Karpas-422 (cell line): ENCODE data around the gene CCSER2. TPM values are rescaled to one million over a fixed set of nuclear protein-coding genes. Genes with fewer than 3 reads are reported as not detected.
"Not testable (repeated sequence)": the region's sequence is repeated elsewhere in the genome, so short reads cannot be mapped to it uniquely, and the experiment has no call there.

Experiments used
- DNase-seq: peaks from one replicate; pipeline ENCODE4 v3.0.0-alpha.2; 2015
- H2AFZ ChIP-seq: fragments of 200-600 bp; sonication (generic); 2 replicates; pipeline ENCODE4 v1.6.1; 2014; ENCODE audit warnings: antibody characterized with exemption, low read length, mixed read lengths
- H3K27ac ChIP-seq: fragments of 200-600 bp; sonication (generic); 2 replicates; pipeline ENCODE4 v1.5.1; 2014; ENCODE audit warnings: mild to moderate bottlenecking, low read length, moderate library complexity
- H3K27me3 ChIP-seq: fragments of 200-600 bp; sonication (generic); 2 replicates; pipeline ENCODE4 v1.6.1; 2014; ENCODE audit warnings: low read length, mixed read lengths
- H3K36me3 ChIP-seq: fragments of 200-600 bp; sonication (generic); 2 replicates; pipeline ENCODE4 v1.6.1; 2014; ENCODE audit warnings: low read length, mixed read lengths; ENCODE audit not compliant: insufficient read depth
- H3K4me1 ChIP-seq: fragments of 200-600 bp; sonication (generic); 2 replicates; pipeline ENCODE4 v1.6.1; 2014; ENCODE audit warnings: mild to moderate bottlenecking, low read length, mixed read lengths
- H3K4me2 ChIP-seq: fragments of 200-600 bp; sonication (generic); 2 replicates; pipeline ENCODE4 v1.6.1; 2014; ENCODE audit warnings: low read length, low read depth, mild to moderate bottlenecking; ENCODE audit not compliant: poor library complexity, severe bottlenecking
- H3K4me3 ChIP-seq: fragments of 200-600 bp; sonication (generic); 2 replicates; pipeline ENCODE4 v1.5.1; 2014; ENCODE audit warnings: mild to moderate bottlenecking, antibody characterized with exemption, low read length, mixed read lengths
- H3K79me2 ChIP-seq: fragments of 200-600 bp; sonication (generic); 2 replicates; pipeline ENCODE4 v1.6.1; 2014; ENCODE audit warnings: mild to moderate bottlenecking, low read length, mixed read lengths
- H3K9ac ChIP-seq: fragments of 200-600 bp; sonication (generic); 2 replicates; pipeline ENCODE4 v1.6.0; 2014; ENCODE audit warnings: low read length
- H3K9me2 ChIP-seq: fragments of 200-600 bp; sonication (generic), shearing (Covaris generic); replicated peaks from 2 replicates; pipeline ENCODE4 v1.6.0; 2014; ENCODE audit warnings: mild to moderate bottlenecking, low read length, moderate library complexity; ENCODE audit not compliant: insufficient read depth
- H3K9me3 ChIP-seq: fragments of 300-700, 200-600 bp; sonication (generic); 2 replicates; pipeline ENCODE4 v1.6.1; 2014; ENCODE audit warnings: low read length, mixed read lengths
- H4K20me1 ChIP-seq: fragments of 200-600 bp; sonication (generic); 2 replicates; pipeline ENCODE4 v1.6.1; 2014; ENCODE audit warnings: mild to moderate bottlenecking, antibody characterized with exemption, low read length, low read depth; ENCODE audit not compliant: insufficient read depth
- total RNA-seq: library from RNA; depleted of rRNA; stranded (reverse); fragments of >200 nt; shearing (Covaris generic); gene quantifications from 2 replicates; pipeline ENCODE4 v1.2.3, GENCODE V29; 2014; ENCODE audit warnings: low replicate concordance

CCSER2 gene
- total RNA-seq, 1 experiment from 2014 or later, result 12.4 TPM

DNA sequence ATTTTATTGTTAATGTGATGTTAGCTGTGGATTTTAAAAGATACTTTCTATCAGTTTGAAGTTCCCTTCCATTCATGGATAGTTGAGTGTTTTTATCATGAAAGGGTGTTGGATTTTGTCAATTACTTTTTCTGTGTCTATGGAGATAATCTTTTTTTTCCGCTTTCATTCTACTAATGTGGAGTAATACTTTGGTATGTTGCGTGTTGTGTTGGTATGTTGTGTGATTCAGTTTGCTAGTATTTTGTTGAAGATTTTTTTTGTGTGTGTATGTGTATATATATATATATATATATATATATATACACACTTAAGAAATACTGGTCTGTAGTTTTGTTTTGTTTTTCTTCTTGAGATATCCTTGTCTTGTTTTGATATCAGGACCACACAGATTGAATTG, 100.3 kb downstream of the CCSER2 start:
- Histone ChIP-seq H3K9me2 (no peaks in the 10 kb centered on the region), H3K4me1 (no peaks in the 10 kb centered on the region), H3K36me3 (no peaks in the 10 kb centered on the region), H3K27me3 (no peaks in the 10 kb centered on the region), H4K20me1 (no peaks in the 10 kb centered on the region), H3K27ac (no peak overlapping the region), H3K4me3 (no peak overlapping the region), H3K4me2 (no peak overlapping the region), H3K79me2 (no peaks in the 10 kb centered on the region), H3K9me3 (no peaks in the 10 kb centered on the region), H2AFZ (no peak overlapping the region), H3K9ac (no peak overlapping the region)
- no peak for DNase-seq

DNA sequence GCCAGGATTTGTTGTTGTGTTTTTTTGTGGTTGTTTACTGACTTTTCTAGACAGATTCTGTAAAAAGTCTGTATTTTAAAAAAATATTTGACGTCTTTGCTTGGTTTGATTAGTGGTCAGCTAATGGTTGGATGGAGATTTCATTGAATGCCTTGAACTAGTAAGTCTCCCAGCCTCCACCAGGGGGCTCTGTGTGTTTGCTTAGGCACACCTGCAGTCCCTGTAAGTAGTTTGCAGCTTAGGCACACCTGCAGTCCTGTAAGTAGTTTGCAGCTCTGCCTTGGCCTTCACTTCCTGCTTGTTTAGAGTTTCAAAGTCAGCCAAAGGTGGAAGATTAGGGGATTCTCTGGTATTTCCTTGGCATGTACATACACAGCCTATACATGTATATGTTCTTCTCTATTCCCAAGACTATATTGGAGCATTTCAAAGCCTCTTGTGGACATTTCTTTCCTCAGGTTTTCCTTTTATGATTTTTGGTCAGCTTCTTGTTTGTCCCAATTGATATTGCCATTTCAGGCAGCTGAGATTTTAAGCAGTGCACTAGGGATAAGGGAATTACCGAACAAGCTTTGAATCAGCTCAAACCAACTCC, 101.6 kb downstream of the CCSER2 start:
- Histone ChIP-seq H3K27ac (no peak overlapping the region), H4K20me1 (no peaks in the 10 kb centered on the region)
- peak; percentile 79 for DNase-seq

DNA sequence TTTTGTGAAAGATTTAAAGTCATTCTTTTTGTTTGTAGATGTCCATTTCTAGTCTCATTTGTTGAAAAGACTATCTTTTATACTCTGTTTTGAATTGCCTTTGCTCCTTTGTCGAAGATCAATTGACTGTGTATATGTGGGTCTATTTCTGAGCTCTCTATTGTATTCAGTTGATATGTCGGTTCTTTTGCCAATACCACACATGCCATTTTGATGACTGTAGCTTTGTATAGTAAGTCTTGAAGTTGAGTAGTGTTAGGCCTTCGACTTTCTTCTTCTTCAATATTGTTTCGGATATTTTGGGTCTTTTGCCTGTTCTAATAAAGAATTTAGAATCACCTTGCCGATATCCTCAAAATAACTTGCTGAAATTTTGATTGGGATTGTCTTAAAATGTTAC, 104.5 kb downstream of the CCSER2 start:
- Histone ChIP-seq H3K9me2 (no peaks in the 10 kb centered on the region), H3K9me3 (no peaks in the 10 kb centered on the region), H3K27ac (no peak overlapping the region), H3K4me3 (no peak overlapping the region), H3K4me1 (no peaks in the 10 kb centered on the region), H3K9ac (no peak overlapping the region), H3K79me2 (no peaks in the 10 kb centered on the region), H3K4me2 (no peak overlapping the region), H3K27me3 (no peaks in the 10 kb centered on the region), H3K36me3 (no peaks in the 10 kb centered on the region), H4K20me1 (no peaks in the 10 kb centered on the region), H2AFZ (no peak overlapping the region)
- no peak for DNase-seq

More for the DNA sequence above, 101.6 kb downstream of the CCSER2 start:
- Histone ChIP-seq H2AFZ (no peak overlapping the region), H3K4me3 (no peak overlapping the region), H3K9me2 (no peaks in the 10 kb centered on the region), H3K9me3 (no peaks in the 10 kb centered on the region), H3K9ac (no peak overlapping the region), H3K27me3 (no peaks in the 10 kb centered on the region), H3K4me2 (no peak overlapping the region), H3K79me2 (no peaks in the 10 kb centered on the region), H3K36me3 (no peaks in the 10 kb centered on the region), H3K4me1 (no peaks in the 10 kb centered on the region)

DNA sequence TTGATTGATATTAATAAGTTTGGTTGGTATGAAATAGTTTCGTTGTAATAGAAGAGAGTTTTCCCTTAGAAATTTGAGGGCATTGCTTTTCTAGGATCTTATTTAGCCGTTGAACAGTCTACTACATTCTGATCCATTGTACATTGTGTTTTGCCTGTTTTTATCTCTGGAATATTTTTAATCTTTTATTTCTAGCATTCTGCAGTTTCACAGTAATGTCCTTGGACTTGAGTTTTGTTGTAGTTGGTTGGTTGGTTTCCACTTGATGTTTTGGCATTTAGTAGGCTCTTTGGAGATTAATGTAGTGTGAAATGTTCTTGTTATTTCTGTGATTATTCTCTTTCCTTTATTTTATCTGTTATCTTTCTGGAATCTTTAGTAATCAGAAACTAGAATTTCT, 112.4 kb downstream of the CCSER2 start:
- H3K4me3 ChIP-seq, result no peak overlapping the region
- no peaks in the 10 kb centered on the region for H4K20me1 ChIP-seq
- H3K9me3 ChIP-seq, result no peaks in the 10 kb centered on the region
- H3K4me1 ChIP-seq, result no peaks in the 10 kb centered on the region
- H2AFZ ChIP-seq, result no peak overlapping the region
- no peaks in the 10 kb centered on the region for H3K9me2 ChIP-seq
- H3K36me3 ChIP-seq, result no peaks in the 10 kb centered on the region
- no peak overlapping the region for H3K9ac ChIP-seq
- H3K4me2 ChIP-seq, result no peak overlapping the region
- DNase-seq, result no peak
- H3K27ac ChIP-seq, result no peak overlapping the region
- H3K79me2 ChIP-seq, result no peaks in the 10 kb centered on the region
- H3K27me3 ChIP-seq, result no peaks in the 10 kb centered on the region

DNA sequence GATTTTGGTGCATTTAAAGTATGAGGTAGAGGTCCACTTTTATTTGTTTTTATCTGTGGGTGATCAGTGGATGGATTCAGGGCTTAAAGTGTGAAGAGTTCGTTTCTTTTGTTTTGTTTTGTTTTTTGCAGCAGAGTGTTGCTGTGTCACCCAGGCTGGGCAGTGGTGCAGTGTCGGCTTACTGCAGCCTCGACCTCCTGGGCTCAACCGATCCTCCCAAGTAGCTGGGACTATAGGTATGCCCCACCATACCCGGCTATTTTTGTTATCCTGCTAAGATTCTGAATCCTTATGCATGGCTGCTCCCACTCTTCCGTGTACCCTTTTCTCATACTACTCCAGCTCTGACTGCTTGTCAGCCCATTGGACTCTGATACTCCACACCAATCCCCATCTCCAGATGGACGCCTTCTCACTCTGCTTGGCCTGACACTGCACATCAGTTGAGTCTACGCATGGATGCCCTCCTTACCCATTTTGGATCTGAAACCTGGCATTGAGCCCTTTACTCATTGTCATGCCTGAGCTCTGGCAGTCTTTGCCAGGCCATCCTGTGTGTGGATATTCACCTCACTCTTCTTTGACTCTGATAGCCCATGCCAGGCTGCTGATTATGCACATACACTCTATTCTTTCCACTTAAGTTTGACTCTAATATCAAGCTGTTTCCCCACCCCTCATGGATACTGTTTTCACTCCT, 119.5 kb downstream of the CCSER2 start:
- no peak overlapping the region for H3K9ac ChIP-seq
- no peak overlapping the region for H3K4me2 ChIP-seq
- H3K4me1 ChIP-seq, result no peaks in the 10 kb centered on the region
- no peak for DNase-seq
- H3K9me2 ChIP-seq, result no peaks in the 10 kb centered on the region
- H3K79me2 ChIP-seq, result no peaks in the 10 kb centered on the region
- H3K4me3 ChIP-seq, result no peak overlapping the region
- no peak overlapping the region for H2AFZ ChIP-seq
- no peaks in the 10 kb centered on the region for H4K20me1 ChIP-seq
- no peaks in the 10 kb centered on the region for H3K9me3 ChIP-seq
- no peaks in the 10 kb centered on the region for H3K27me3 ChIP-seq
- H3K36me3 ChIP-seq, result no peaks in the 10 kb centered on the region
- no peak overlapping the region for H3K27ac ChIP-seq

DNA sequence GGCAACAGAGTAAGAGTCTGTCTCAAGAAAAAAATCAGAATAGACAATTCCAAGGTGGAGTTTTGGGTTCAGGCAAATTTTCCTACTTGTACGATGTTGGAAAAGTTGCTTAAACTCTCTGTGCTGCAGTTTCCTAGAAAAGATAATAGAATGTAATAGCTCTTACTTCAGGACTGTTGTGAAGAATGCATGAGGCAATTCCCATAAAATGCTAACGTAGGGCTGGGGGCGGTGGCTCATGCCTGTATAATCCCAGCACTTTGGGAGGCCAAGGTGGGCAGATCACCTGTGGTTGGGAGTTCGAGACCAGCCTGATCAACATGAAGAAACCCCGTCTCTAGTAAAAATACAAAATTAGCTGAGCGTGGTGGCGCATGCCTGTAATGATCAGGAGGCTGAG, 121.0 kb downstream of the CCSER2 start:
- H3K9me2 ChIP-seq, H3K4me3 ChIP-seq, H3K27me3 ChIP-seq, H3K36me3 ChIP-seq, H3K9ac ChIP-seq, H3K9me3 ChIP-seq, H3K79me2 ChIP-seq, H3K4me1 ChIP-seq, H3K4me2 ChIP-seq, H2AFZ ChIP-seq, H3K27ac ChIP-seq, DNase-seq, H4K20me1 ChIP-seq: not testable (repeated sequence)

DNA sequence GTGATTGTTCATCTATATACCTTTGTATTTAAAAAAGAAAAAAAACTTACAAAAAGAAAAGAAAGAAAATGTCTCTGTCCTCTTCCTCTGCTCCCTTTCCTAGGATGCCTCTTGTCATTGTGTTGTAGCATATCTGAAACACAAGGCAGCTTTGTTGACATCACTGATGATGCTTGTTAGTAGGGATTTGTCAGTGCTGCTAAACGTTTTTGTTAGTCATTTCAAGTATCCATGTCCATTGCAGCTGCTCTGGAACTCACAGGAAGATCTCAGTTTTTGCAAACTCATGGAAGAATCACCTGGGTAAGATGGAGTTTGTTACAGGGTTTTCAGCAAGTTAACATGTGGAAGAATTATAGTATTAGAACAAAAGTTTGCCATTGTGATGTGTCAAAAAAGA, 123.6 kb downstream of the CCSER2 start:
- DNase-seq, result no peak
- Histone ChIP-seq H3K27ac (no peak overlapping the region), H3K4me3 (no peak overlapping the region), H3K4me2 (no peak overlapping the region), H4K20me1 (no peaks in the 10 kb centered on the region), H3K9ac (no peak overlapping the region), H3K9me3 (no peaks in the 10 kb centered on the region), H3K36me3 (no peaks in the 10 kb centered on the region), H3K9me2 (no peaks in the 10 kb centered on the region), H3K79me2 (no peaks in the 10 kb centered on the region), H3K27me3 (no peaks in the 10 kb centered on the region), H2AFZ (no peak overlapping the region), H3K4me1 (no peaks in the 10 kb centered on the region)

DNA sequence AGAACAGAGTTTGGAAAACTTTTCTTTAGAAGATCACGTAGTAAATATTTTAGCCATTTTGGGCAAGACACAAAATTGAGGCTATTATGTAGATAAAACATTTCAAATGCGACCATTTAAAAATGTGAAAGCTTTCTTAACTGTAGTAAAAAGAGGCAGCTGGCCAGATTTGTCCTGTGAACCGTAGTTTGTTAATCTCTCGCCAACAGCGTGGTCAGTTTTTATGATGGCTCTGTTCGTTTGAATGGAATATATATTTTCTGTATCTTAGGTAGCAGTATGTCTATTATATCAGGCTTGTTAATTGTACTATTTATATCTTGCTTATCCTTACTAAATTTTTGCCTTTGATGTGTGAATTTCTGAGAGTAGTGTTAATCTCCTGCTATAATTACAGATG, 124.9 kb downstream of the CCSER2 start:
- H4K20me1 ChIP-seq, result no peaks in the 10 kb centered on the region
- no peaks in the 10 kb centered on the region for H3K4me1 ChIP-seq
- H3K36me3 ChIP-seq, result no peaks in the 10 kb centered on the region
- no peak for DNase-seq
- no peak overlapping the region for H3K4me2 ChIP-seq
- H3K27ac ChIP-seq, result no peak overlapping the region
- no peak overlapping the region for H3K4me3 ChIP-seq
- H3K9me3 ChIP-seq, result no peaks in the 10 kb centered on the region
- H3K9ac ChIP-seq, result no peak overlapping the region
- H3K27me3 ChIP-seq, result no peaks in the 10 kb centered on the region
- no peaks in the 10 kb centered on the region for H3K79me2 ChIP-seq
- H3K9me2 ChIP-seq, result no peaks in the 10 kb centered on the region
- H2AFZ ChIP-seq, result no peak overlapping the region
